T-helper 2 cell treated with Interferon-gamma antibody and Interleukin-4, amounts not matched to agents 5 μg/mL and 100 μg/mL, for 36 hours (primary cell): ENCODE data around the gene TBXAS1.
"Not testable (repeated sequence)": the region's sequence is repeated elsewhere in the genome, so short reads cannot be mapped to it uniquely, and the experiment has no call there.

Experiments
- DNase-seq: peaks from one replicate; pipeline ENCODE4 v3.0.0; 2021; ENCODE audit warnings: low spot score
- H3K27ac Mint-ChIP-seq: one replicate; pipeline ENCODE4 v1.8.0; 2021; ENCODE audit warnings: mild to moderate bottlenecking, mixed read lengths
- H3K27me3 Mint-ChIP-seq: one replicate; pipeline ENCODE4 v1.8.0; 2021; ENCODE audit warnings: low read depth, mixed read lengths
- H3K36me3 Mint-ChIP-seq: one replicate; pipeline ENCODE4 v1.8.0; 2021; ENCODE audit warnings: low read depth, mixed read lengths
- H3K4me1 Mint-ChIP-seq: one replicate; pipeline ENCODE4 v1.8.0; 2021; ENCODE audit warnings: low read depth, mixed read lengths
- H3K4me3 Mint-ChIP-seq: one replicate; pipeline ENCODE4 v1.8.0; 2022; ENCODE audit warnings: mild to moderate bottlenecking, moderate library complexity, mixed read lengths
- H3K9me3 Mint-ChIP-seq: one replicate; pipeline ENCODE4 v1.8.0; 2021; ENCODE audit warnings: mixed read lengths

The TBXAS1 gene

GRCh38 chr7:139813151-139813550 lies 15.9 kb upstream of the TBXAS1 start:
- H3K4me1 Mint-ChIP-seq: peaks cover 5% of the 10 kb centered on the region
- DNase-seq: no peak
- H3K27ac Mint-ChIP-seq: no peak overlapping the region
- H3K4me3 Mint-ChIP-seq: no peak overlapping the region
- no peaks in the 10 kb centered on the region for H3K36me3 Mint-ChIP-seq
- H3K27me3 Mint-ChIP-seq: peaks cover 3% of the 10 kb centered on the region
- peaks cover 7% of the 10 kb centered on the region for H3K9me3 Mint-ChIP-seq

- peaks cover 3% of the 10 kb centered on the region for H3K27me3 Mint-ChIP-seq
- H3K36me3 Mint-ChIP-seq: no peaks in the 10 kb centered on the region
- no peak overlapping the region for H3K4me3 Mint-ChIP-seq
- H3K4me1 Mint-ChIP-seq: peaks cover 5% of the 10 kb centered on the region
- DNase-seq: no peak
- peaks cover 7% of the 10 kb centered on the region for H3K9me3 Mint-ChIP-seq
- H3K27ac Mint-ChIP-seq: no peak overlapping the region
Observed at GRCh38 chr7:139813689-139814088, 15.4 kb upstream of the TBXAS1 start.

GRCh38 chr7:139817249-139817648 lies 11.8 kb upstream of the TBXAS1 start:
- Mint-ChIP-seq H3K36me3 (no peaks in the 10 kb centered on the region), H3K4me3 (no peak overlapping the region), H3K27ac (no peak overlapping the region), H3K27me3 (no peaks in the 10 kb centered on the region), H3K4me1 (peaks cover 3% of the 10 kb centered on the region), H3K9me3 (peaks cover 7% of the 10 kb centered on the region)
- no peak for DNase-seq

GRCh38 chr7:139820089-139820488 lies 9.0 kb upstream of the TBXAS1 start:
- peaks cover 7% of the 10 kb centered on the region for H3K9me3 Mint-ChIP-seq
- no peak overlapping the region for H3K27ac Mint-ChIP-seq
- no peak for DNase-seq

GRCh38 chr7:139821349-139822105 lies 7.5 kb upstream of the TBXAS1 start:
- H3K36me3 Mint-ChIP-seq: no peaks in the 10 kb centered on the region
- no peak for DNase-seq
- H3K4me1 Mint-ChIP-seq: no peaks in the 10 kb centered on the region
- no peak overlapping the region for H3K4me3 Mint-ChIP-seq
- H3K27ac Mint-ChIP-seq: no peak overlapping the region
- peaks cover 6% of the 10 kb centered on the region for H3K27me3 Mint-ChIP-seq
- no peaks in the 10 kb centered on the region for H3K9me3 Mint-ChIP-seq

More at GRCh38 chr7:139820089-139820488, 9.0 kb upstream of the TBXAS1 start:
- H3K36me3 Mint-ChIP-seq: no peaks in the 10 kb centered on the region
- H3K4me3 Mint-ChIP-seq: no peak overlapping the region
- no peaks in the 10 kb centered on the region for H3K4me1 Mint-ChIP-seq
- H3K27me3 Mint-ChIP-seq: no peaks in the 10 kb centered on the region

- Mint-ChIP-seq H3K9me3 (no peaks in the 10 kb centered on the region), H3K27me3 (peaks cover 16% of the 10 kb centered on the region), H3K4me1 (no peaks in the 10 kb centered on the region), H3K36me3 (no peaks in the 10 kb centered on the region), H3K4me3 (no peak overlapping the region), H3K27ac (no peak overlapping the region)
- DNase-seq: no peak
Observed at GRCh38 chr7:139822855-139823254, 6.2 kb upstream of the TBXAS1 start.

- Mint-ChIP-seq H3K4me3 (no peak overlapping the region), H3K27me3 (peaks cover 18% of the 10 kb centered on the region), H3K27ac (no peak overlapping the region), H3K4me1 (peaks cover 5% of the 10 kb centered on the region), H3K9me3 (no peaks in the 10 kb centered on the region), H3K36me3 (no peaks in the 10 kb centered on the region)
- no peak for DNase-seq
Observed at GRCh38 chr7:139823959-139824521, 5.0 kb upstream of the TBXAS1 start.

GRCh38 chr7:139825666-139826290 lies 3.3 kb upstream of the TBXAS1 start:
- Mint-ChIP-seq H3K4me1 (peaks cover 16% of the 10 kb centered on the region), H3K27me3 (peaks cover 18% of the 10 kb centered on the region), H3K36me3 (no peaks in the 10 kb centered on the region), H3K27ac (no peak overlapping the region), H3K9me3 (no peaks in the 10 kb centered on the region), H3K4me3 (no peak overlapping the region)
- DNase-seq: no peak

GRCh38 chr7:139827042-139827441 lies 2.0 kb upstream of the TBXAS1 start:
- H3K27ac Mint-ChIP-seq: no peak overlapping the region
- H3K36me3 Mint-ChIP-seq: no peaks in the 10 kb centered on the region
- H3K9me3 Mint-ChIP-seq: no peaks in the 10 kb centered on the region
- DNase-seq: no peak
- peaks cover 20% of the 10 kb centered on the region for H3K4me1 Mint-ChIP-seq
- H3K4me3 Mint-ChIP-seq: no peak overlapping the region
- peaks cover 18% of the 10 kb centered on the region for H3K27me3 Mint-ChIP-seq

- no peak for DNase-seq
- Mint-ChIP-seq H3K9me3 (peaks cover 4% of the 10 kb centered on the region), H3K4me1 (peaks cover 20% of the 10 kb centered on the region), H3K27ac (no peak overlapping the region), H3K27me3 (peaks cover 18% of the 10 kb centered on the region), H3K36me3 (peaks cover 2% of the 10 kb centered on the region), H3K4me3 (no peak overlapping the region)
Observed at GRCh38 chr7:139828446-139828845, 618 bp upstream of the TBXAS1 start.

GRCh38 chr7:139829775-139830117 lies 682 bp downstream of the TBXAS1 start:
- peaks cover 12% of the 10 kb centered on the region for H3K9me3 Mint-ChIP-seq
- no peak for DNase-seq
- H3K4me3 Mint-ChIP-seq: peak overlapping the region; percentile 47
- peaks cover 20% of the 10 kb centered on the region for H3K4me1 Mint-ChIP-seq
- peak overlapping the region; percentile 29 for H3K27ac Mint-ChIP-seq
- H3K27me3 Mint-ChIP-seq: peaks cover 18% of the 10 kb centered on the region
- H3K36me3 Mint-ChIP-seq: peaks cover 2% of the 10 kb centered on the region

- no peak overlapping the region for H3K4me3 Mint-ChIP-seq
- no peak for DNase-seq
- H3K4me1 Mint-ChIP-seq: peaks cover 20% of the 10 kb centered on the region
- H3K9me3 Mint-ChIP-seq: peaks cover 12% of the 10 kb centered on the region
- H3K36me3 Mint-ChIP-seq: peaks cover 2% of the 10 kb centered on the region
- peaks cover 16% of the 10 kb centered on the region for H3K27me3 Mint-ChIP-seq
- H3K27ac Mint-ChIP-seq: no peak overlapping the region
Observed at GRCh38 chr7:139830292-139830691, 1.2 kb downstream of the TBXAS1 start.

- H3K4me1 Mint-ChIP-seq: peaks cover 20% of the 10 kb centered on the region
- peaks cover 2% of the 10 kb centered on the region for H3K36me3 Mint-ChIP-seq
- peak overlapping the region; percentile 8 for H3K27ac Mint-ChIP-seq
- peaks cover 17% of the 10 kb centered on the region for H3K9me3 Mint-ChIP-seq
- H3K27me3 Mint-ChIP-seq: peaks cover 16% of the 10 kb centered on the region
- H3K4me3 Mint-ChIP-seq: peak overlapping the region; percentile 5
- DNase-seq: no peak
Observed at GRCh38 chr7:139830782-139831501, 1.9 kb downstream of the TBXAS1 start.

- not testable (repeated sequence) for H3K27me3 Mint-ChIP-seq, H3K4me3 Mint-ChIP-seq, H3K36me3 Mint-ChIP-seq, H3K4me1 Mint-ChIP-seq, H3K27ac Mint-ChIP-seq, DNase-seq
- H3K9me3 Mint-ChIP-seq: peaks cover 25% of the 10 kb centered on the region
Observed at GRCh38 chr7:139835848-139836247, 6.8 kb downstream of the TBXAS1 start.
